Fibroblast of skin of left quadriceps (primary cell): Measurements from ENCODE around the gene PROZ.

Source experiments
- DNase-seq, 2 experiments: peaks; one replicate each; pipeline ENCODE4 v3.0.0-alpha.2; 2013; ENCODE audit warnings: low read depth in 2 of 2

PROZ gene

GRCh38 chr13:113120300-113121182, 37.9 kb upstream of the PROZ start:
- DNase-seq = no peak

- DNase-seq = no peak
These were observed 37.1 kb upstream of the PROZ start for GRCh38 chr13:113121183-113121927.

DNA sequence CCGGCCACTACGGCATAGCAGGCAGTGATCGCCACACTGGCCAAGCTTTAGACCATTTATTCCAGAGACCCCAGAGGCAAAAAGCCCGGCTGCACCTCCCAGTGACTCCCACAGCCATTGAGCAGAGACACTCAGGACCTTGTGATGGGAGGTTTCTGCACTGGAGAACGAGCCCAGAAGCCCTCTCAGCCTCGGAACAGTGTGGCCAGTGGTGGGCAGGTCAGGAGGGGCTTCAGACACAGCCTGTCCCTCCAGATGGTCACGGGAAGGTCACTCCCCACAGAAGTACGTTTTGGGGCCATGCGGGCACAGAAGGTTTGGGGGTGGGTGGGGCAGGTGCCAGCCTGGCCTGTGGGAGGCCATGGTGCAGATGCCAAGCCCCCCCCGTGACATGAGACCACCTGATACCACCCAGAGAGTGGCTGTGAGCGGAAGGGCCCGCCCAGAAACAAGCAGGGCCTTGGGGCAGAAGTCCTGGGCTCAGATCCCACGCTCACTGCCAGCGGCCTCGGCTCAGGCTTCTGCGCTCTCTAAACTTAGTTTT, 36.4 kb upstream of the PROZ start:
- DNase-seq = no peak

GRCh38 chr13:113122550-113123225, 35.8 kb upstream of the PROZ start, which contains the start of gene F10:
TSS of gene F10 (plus strand) at chr13:113122799. CDS start at chr13:113122856, 57 bp downstream.
- DNase-seq = no peak

DNA sequence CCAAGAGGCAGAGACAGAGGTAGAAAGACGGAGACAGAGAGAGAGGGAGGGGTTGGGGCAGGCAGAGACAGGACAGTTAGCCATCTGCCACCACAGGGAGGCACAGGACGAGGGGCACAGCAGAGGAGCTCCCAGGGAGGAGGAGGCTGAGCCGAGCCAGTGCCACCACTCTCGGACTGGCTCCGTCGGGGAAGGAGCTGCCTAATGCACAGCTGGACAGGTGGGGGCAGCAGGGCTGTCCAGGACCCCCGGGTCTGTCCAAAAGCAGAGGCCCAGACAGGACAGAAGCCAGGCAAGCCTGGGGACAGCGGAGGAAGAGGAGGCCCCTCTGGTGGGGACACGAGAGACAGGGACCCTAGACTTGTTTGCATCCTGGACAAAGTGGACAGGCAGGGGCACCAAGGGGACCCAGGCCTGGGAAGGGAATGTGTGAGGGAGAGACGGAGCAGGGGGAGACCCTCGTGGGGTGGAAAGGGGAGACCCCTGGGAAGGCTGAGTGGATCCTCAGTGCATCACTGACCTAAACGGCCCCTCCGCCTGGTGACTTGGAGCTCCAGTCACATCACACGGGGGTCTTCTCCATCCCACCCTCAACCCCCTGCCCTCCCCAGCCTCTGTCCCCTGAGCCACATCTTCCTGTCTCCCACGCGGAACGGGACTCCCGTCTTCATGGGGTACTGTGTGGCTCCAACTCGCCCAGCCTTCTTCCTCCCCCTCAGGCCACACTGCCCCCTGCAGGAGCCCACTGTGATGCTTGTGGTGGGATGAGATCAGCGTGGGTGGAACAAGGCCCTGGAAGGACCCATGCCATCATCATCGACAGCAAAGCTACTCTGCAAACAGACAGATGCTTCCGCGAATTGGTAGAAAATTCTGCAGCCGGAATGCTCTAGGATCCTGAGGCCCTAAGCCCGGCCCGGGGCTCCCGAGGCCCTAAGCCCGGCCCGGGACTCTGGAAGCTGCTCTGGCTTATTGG, 34.9 kb upstream of the PROZ start:
- DNase-seq = no peak

GRCh38 chr13:113124211-113124970, 34.1 kb upstream of the PROZ start:
- no peak for DNase-seq

GRCh38 chr13:113125506-113126264, 32.8 kb upstream of the PROZ start:
- no peak for DNase-seq

GRCh38 chr13:113126265-113127150, 31.9 kb upstream of the PROZ start:
- no peak for DNase-seq

DNA sequence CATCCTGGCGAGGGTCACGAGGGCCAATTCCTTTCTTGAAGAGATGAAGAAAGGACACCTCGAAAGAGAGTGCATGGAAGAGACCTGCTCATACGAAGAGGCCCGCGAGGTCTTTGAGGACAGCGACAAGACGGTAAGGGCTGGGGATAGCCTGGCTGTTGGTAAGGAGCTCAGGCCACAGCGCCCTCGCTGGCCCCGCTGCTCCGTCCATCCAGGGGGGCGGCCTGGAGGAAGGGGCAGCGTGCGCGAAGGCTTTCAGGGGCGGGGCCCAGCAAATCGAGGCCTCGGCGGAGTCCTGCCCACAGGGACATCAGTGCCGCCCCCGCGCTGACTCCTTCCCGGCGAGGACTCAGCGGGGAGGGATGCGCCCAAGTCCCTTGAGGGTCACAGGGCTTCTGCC, 29.0 kb upstream of the PROZ start:
- DNase-seq = no peak

DNA sequence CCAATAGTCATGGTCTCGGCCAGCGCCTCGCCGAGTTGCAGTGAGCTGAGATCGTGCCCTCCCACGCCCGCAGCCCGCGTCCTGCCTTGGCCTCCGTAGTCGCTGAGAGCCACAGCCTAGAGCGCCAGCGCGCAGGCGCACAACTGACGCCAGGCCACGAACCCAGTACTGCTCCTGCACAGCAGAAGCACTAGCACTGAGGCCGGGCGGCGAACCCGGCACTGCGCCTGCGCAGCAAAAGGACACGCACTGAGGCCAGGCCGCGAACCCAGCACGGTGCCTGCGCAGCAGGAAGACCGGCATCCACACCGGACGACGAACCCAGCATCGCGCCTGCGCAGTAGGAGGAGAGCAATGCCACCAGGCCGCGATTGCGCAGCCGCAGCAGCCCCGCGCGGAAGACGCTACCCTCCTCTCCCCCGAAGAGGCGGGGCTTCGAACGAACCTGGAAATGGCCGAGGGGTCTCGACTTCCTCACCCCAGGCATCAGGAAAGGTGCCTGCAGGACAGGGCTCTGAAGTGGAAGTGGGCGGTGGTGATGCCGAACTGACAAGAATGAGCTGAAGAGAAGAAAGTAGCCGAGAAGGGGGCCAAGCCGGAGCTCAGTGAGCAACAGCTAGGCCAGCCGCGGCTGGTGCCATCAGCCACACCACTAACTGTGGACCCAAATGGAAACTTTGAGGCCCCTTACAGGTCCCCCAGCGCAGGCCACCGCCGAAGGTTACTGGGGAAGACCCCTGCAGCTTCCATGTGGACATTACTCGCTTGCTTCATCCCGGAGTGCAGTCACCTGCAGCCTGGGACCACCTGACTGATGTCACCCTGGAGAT, 28.3 kb upstream of the PROZ start:
- DNase-seq = no peak

DNA sequence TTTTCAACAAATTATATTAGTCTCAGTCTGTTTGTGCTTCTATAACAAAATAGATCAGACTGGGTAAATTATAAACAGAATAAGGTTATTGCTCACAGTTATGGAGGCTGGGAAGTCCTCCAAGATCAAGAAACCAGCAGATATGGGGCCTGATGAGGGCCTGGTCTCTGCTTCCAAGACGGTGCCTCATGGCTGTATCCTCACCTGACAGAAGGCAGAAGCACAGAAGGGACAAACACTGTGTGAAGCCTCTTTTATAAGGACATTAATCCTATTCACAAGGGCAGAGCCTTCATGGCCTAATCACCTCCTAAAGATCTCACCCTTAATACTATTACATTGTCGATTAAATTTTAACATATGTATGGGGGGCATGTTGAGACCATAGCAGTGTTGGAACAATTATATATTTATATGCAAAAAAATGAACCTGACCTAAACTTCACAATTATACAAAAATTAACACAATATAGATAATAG, 23.1 kb upstream of the PROZ start:
- DNase-seq = no peak

GRCh38 chr13:113137691-113138298, 20.7 kb upstream of the PROZ start:
- DNase-seq = no peak

GRCh38 chr13:113138792-113139551, 19.5 kb upstream of the PROZ start:
- DNase-seq = no peak

- DNase-seq = no peak
These were observed 18.9 kb upstream of the PROZ start for GRCh38 chr13:113139577-113139976.

GRCh38 chr13:113140677-113141600, 17.5 kb upstream of the PROZ start:
- no peak for DNase-seq
